ENCODE results near the gene ANO8.
"Not testable (repeated sequence)": the region's sequence is repeated elsewhere in the genome, so short reads cannot be mapped to it uniquely, and the experiment has no call there.

Gene ANO8

GRCh38 chr19:17334414-17335409, at the start of gene ANO8:
Gene ANO8, minus strand, starts transcription at chr19:17334855. Its CDS starts 185 bp downstream, at chr19:17334670.
- DNase-seq: peak; percentile 99

GRCh38 chr19:17380426-17381138, 45.9 kb upstream of the ANO8 start:
- no peak for DNase-seq

GRCh38 chr19:17379221-17379631, 44.6 kb upstream of the ANO8 start:
- no peak for DNase-seq

- no peak for DNase-seq
These were observed 43.6 kb upstream of the ANO8 start for GRCh38 chr19:17378271-17378670.

- DNase-seq: no peak
These were observed 42.4 kb upstream of the ANO8 start, which contains the start of gene PLVAP for GRCh38 chr19:17376935-17377600. Gene PLVAP, minus strand, starts transcription at chr19:17377342. Its CDS starts 54 bp downstream, at chr19:17377288.

GRCh38 chr19:17370026-17370587, 35.5 kb upstream of the ANO8 start:
- no peak for DNase-seq

- DNase-seq: no peak
These were observed 30.7 kb upstream of the ANO8 start for GRCh38 chr19:17365361-17365760.

- not testable (repeated sequence) for DNase-seq
These were observed 29.4 kb upstream of the ANO8 start for GRCh38 chr19:17363852-17364605.

GRCh38 chr19:17359905-17360800, 25.5 kb upstream of the ANO8 start:
- DNase-seq: no peak

- no peak for DNase-seq
These were observed 23.7 kb upstream of the ANO8 start for GRCh38 chr19:17358395-17358794.

- no peak for DNase-seq
These were observed 23.1 kb upstream of the ANO8 start for GRCh38 chr19:17357724-17358123.

GRCh38 chr19:17357078-17357666, 22.5 kb upstream of the ANO8 start:
- DNase-seq: no peak

GRCh38 chr19:17353386-17353785, 18.7 kb upstream of the ANO8 start:
- no peak for DNase-seq

GRCh38 chr19:17352608-17353280, 18.1 kb upstream of the ANO8 start:
- DNase-seq: no peak

- DNase-seq: no peak
These were observed 17.3 kb upstream of the ANO8 start for GRCh38 chr19:17351815-17352435.

GRCh38 chr19:17348700-17349099, 14.0 kb upstream of the ANO8 start:
- no peak for DNase-seq

GRCh38 chr19:17347877-17348276, 13.2 kb upstream of the ANO8 start:
- no peak for DNase-seq

- DNase-seq: no peak
These were observed 12.7 kb upstream of the ANO8 start for GRCh38 chr19:17347361-17347760.

- peak; percentile 88 for DNase-seq
These were observed 11.5 kb upstream of the ANO8 start for GRCh38 chr19:17346109-17346671.
